Endodermal cell (in vitro differentiated cells): ENCODE data around the gene KRTAP10-8. TPM values are rescaled to one million over a fixed set of nuclear protein-coding genes. Genes with fewer than 3 reads are reported as not detected.

Experiments
- DNase-seq: peaks from one replicate; pipeline ENCODE4 v3.0.0-alpha.2; 2017
- H3K27ac ChIP-seq: 2 replicates; pipeline ENCODE4 v1.5.1; 2013; ENCODE audit warnings: mild to moderate bottlenecking, low read depth, low read length, moderate library complexity
- H3K27me3 ChIP-seq: 2 replicates; pipeline ENCODE4 v1.6.1; 2013; ENCODE audit warnings: mild to moderate bottlenecking, low read length, moderate library complexity; ENCODE audit not compliant: insufficient read depth, control insufficient read depth, poor library complexity, severe bottlenecking
- H3K36me3 ChIP-seq: 2 replicates; pipeline ENCODE4 v1.7.0; 2013; ENCODE audit warnings: mild to moderate bottlenecking, low read length, moderate library complexity; ENCODE audit not compliant: control insufficient read depth, insufficient read depth
- H3K4me1 ChIP-seq: one replicate; pipeline ENCODE4 v1.7.0; 2013; ENCODE audit warnings: low read length; ENCODE audit not compliant: control insufficient read depth, insufficient read depth
- H3K4me3 ChIP-seq: 2 replicates; pipeline ENCODE4 v1.5.1; 2013; ENCODE audit warnings: mild to moderate bottlenecking, low read length, moderate library complexity
- H3K9ac ChIP-seq: 2 replicates; pipeline ENCODE4 v1.6.1; 2013; ENCODE audit warnings: mild to moderate bottlenecking, low read length, moderate library complexity; ENCODE audit not compliant: poor library complexity, severe bottlenecking; ENCODE audit errors: extremely low read depth
- H3K9me3 ChIP-seq: 2 replicates; pipeline ENCODE4 v1.6.1; 2013; ENCODE audit warnings: mild to moderate bottlenecking, low read length, moderate library complexity; ENCODE audit not compliant: control insufficient read depth
- H3K27ac Mint-ChIP-seq: 2 replicates; pipeline ENCODE4 v1.8.0; 2020; ENCODE audit warnings: mixed read lengths
- H3K27me3 Mint-ChIP-seq: 2 replicates; pipeline ENCODE4 v1.8.0; 2021; ENCODE audit warnings: mild to moderate bottlenecking, mixed read lengths; ENCODE audit not compliant: insufficient read depth
- H3K36me3 Mint-ChIP-seq: 2 replicates; pipeline ENCODE4 v1.8.0; 2020; ENCODE audit warnings: low read depth, mixed read lengths
- H3K4me1 Mint-ChIP-seq: 2 replicates; pipeline ENCODE4 v1.8.0; 2020; ENCODE audit warnings: mixed read lengths
- H3K4me3 Mint-ChIP-seq: 2 replicates; pipeline ENCODE4 v1.8.0; 2020; ENCODE audit warnings: mild to moderate bottlenecking, moderate library complexity, mixed read lengths
- H3K9me3 Mint-ChIP-seq: 2 replicates; pipeline ENCODE4 v1.8.0; 2020; ENCODE audit warnings: mild to moderate bottlenecking, mixed read lengths
- CTCF ChIP-seq: fragments of 200-600 bp; sonication (generic); conservative IDR thresholded peaks from 2 replicates; pipeline ENCODE4 v1.5.0; 2021; ENCODE audit warnings: antibody characterized with exemption, mild to moderate bottlenecking
- WGBS, 2 experiments: methylation state at CpG; one replicate each; pipeline versions ENCODE4 v1.1.5 to v1.1.7; 2013; ENCODE audit warnings: missing lambda C conversion rate in 2 of 2, mixed read lengths in 1 of 2; ENCODE audit not compliant: insufficient coverage in 1 of 2, insufficient read length in 1 of 2; 5-methylcytosine and 5-hydroxymethylcytosine counted together
- total RNA-seq, 2 donors: library from RNA; stranded (reverse); fragmentation: NEBNext Ultra II Directional in 1 of 2; extraction: Animal tissue kit (Norgen Biotek cat#: 25700) in 1 of 2; gene quantifications; 2 replicates in 1 of 2; 3 replicates in 1 of 2; pipeline ENCODE4 v1.2.1, GENCODE V29; 2021

Gene KRTAP10-8
- total RNA-seq, 2 donors from 2014 or later, result not detected

- Histone ChIP-seq H3K27ac (no peak overlapping the region), H3K4me3 (no peak overlapping the region), H3K36me3 (no peaks in the 10 kb centered on the region), H3K9me3 (peaks cover 25% of the 10 kb centered on the region), H3K4me1 (no peaks in the 10 kb centered on the region), H3K9ac (no peak overlapping the region), H3K27me3 (no peaks in the 10 kb centered on the region)
- Mint-ChIP-seq H3K36me3 (peaks cover 3% of the 10 kb centered on the region), H3K27ac (no peak overlapping the region), H3K9me3 (peaks cover 45% of the 10 kb centered on the region), H3K27me3 (peaks cover 2% of the 10 kb centered on the region), H3K4me3 (no peak overlapping the region), H3K4me1 (peaks cover 2% of the 10 kb centered on the region)
- DNase-seq, result no peak
- 71 to 82% methylated on average over 16 to 21 of the region's 21 CpGs for WGBS, 2 experiments
- TF ChIP-seq CTCF, result no peak
Observed at GRCh38 chr21:44574457-44575306, 37.2 kb upstream of the KRTAP10-8 start.

- Mint-ChIP-seq H3K9me3 (peaks cover 42% of the 10 kb centered on the region), H3K4me1 (peaks cover 2% of the 10 kb centered on the region), H3K27me3 (peaks cover 4% of the 10 kb centered on the region), H3K4me3 (no peak overlapping the region), H3K36me3 (peaks cover 3% of the 10 kb centered on the region), H3K27ac (no peak overlapping the region)
- no peak overlapping the region for H3K9ac ChIP-seq
- no peak for DNase-seq
- H3K4me1 ChIP-seq, result no peaks in the 10 kb centered on the region
- WGBS, 2 experiments, result 92 to 95% methylated on average over 13 to 20 of the region's 20 CpGs
- peaks cover 24% of the 10 kb centered on the region for H3K9me3 ChIP-seq
- no peaks in the 10 kb centered on the region for H3K27me3 ChIP-seq
- H3K4me3 ChIP-seq, result no peak overlapping the region
- TF ChIP-seq CTCF, result no peak
- no peaks in the 10 kb centered on the region for H3K36me3 ChIP-seq
- no peak overlapping the region for H3K27ac ChIP-seq
Observed at GRCh38 chr21:44575307-44576024, 36.4 kb upstream of the KRTAP10-8 start.

GRCh38 chr21:44576025-44576420 is 35.9 kb upstream of the KRTAP10-8 start:
- no peaks in the 10 kb centered on the region for H3K36me3 ChIP-seq
- TF ChIP-seq CTCF, result no peak
- 90 to 94% methylated on average over 5 to 7 of the region's 10 CpGs for WGBS, 2 experiments
- no peak overlapping the region for H3K27ac ChIP-seq
- H3K4me3 ChIP-seq, result no peak overlapping the region
- Mint-ChIP-seq H3K9me3 (peaks cover 37% of the 10 kb centered on the region), H3K4me1 (peaks cover 2% of the 10 kb centered on the region), H3K36me3 (peaks cover 3% of the 10 kb centered on the region), H3K27me3 (peaks cover 6% of the 10 kb centered on the region), H3K4me3 (no peak overlapping the region), H3K27ac (no peak overlapping the region)
- no peak for DNase-seq
- no peaks in the 10 kb centered on the region for H3K27me3 ChIP-seq
- H3K9me3 ChIP-seq, result peaks cover 19% of the 10 kb centered on the region
- H3K9ac ChIP-seq, result no peak overlapping the region
- no peaks in the 10 kb centered on the region for H3K4me1 ChIP-seq
